HepG2 (cell line): Measurements from ENCODE around the gene ACP7.
"Not testable (repeated sequence)": the region's sequence is repeated elsewhere in the genome, so short reads cannot be mapped to it uniquely, and the experiment has no call there.

ENCODE experiments used
- ZBTB2 ChIP-seq: sonication (generic); formaldehyde crosslinking; IDR thresholded peaks from 2 replicates; pipeline ENCODE4 v1.8.0; 2022; ENCODE audit warnings: low read depth, missing genetic modification reagents
- ZNF224 ChIP-seq: sonication (generic); formaldehyde crosslinking; IDR thresholded peaks from 2 replicates; pipeline ENCODE4 v1.5.0; 2020; ENCODE audit warnings: mild to moderate bottlenecking, missing genetic modification reagents

GRCh38 chr19:39117023-39117422, 32.9 kb downstream of the ACP7 start:
- TF ChIP-seq ZBTB2 (CRISPR knock-in tag); ZNF224: not testable (repeated sequence)
